Stimulated activated naive B cell treated with anti-CD40 and anti-IgM and Interleukin-4, amounts not matched to agents 10 μg/mL and 1 μg/mL and 100 μg/mL, for 72 hours (primary cell): Measurements from ENCODE around the gene EHF.
A peak's percentile ranks its signal among the peaks of the same experiment; 100 is the strongest.

Experiments
- ATAC-seq, 2 donors: fragments of 150-1000 bp; cut with Tn5 transposase; replicated peaks; 2 replicates each; pipeline ENCODE4 v1.10.0; 2021; ENCODE audit warnings: moderate library complexity in 1 of 2
- DNase-seq: peaks from one replicate; pipeline ENCODE4 v3.0.0; 2021
- H3K27ac Mint-ChIP-seq: one replicate; pipeline ENCODE4 v1.8.0; 2022; ENCODE audit warnings: mild to moderate bottlenecking, mixed read lengths
- H3K27me3 Mint-ChIP-seq, 2 donors: one replicate each; pipeline ENCODE4 v1.8.0; 2022; ENCODE audit warnings: mixed read lengths in 2 of 2
- H3K36me3 Mint-ChIP-seq, 2 donors: one replicate each; pipeline ENCODE4 v1.8.0; 2022; ENCODE audit warnings: mixed read lengths in 2 of 2, mild to moderate bottlenecking in 1 of 2
- H3K4me1 Mint-ChIP-seq, 2 donors: one replicate each; pipeline ENCODE4 v1.8.0; 2022; ENCODE audit warnings: mixed read lengths in 2 of 2, mild to moderate bottlenecking in 1 of 2
- H3K4me3 Mint-ChIP-seq, 2 donors: one replicate each; pipeline ENCODE4 v1.8.0; 2022; ENCODE audit warnings: mild to moderate bottlenecking in 2 of 2, mixed read lengths in 2 of 2, moderate library complexity in 1 of 2
- H3K9me3 Mint-ChIP-seq, 2 donors: one replicate each; pipeline ENCODE4 v1.8.0; 2022; ENCODE audit warnings: mixed read lengths in 2 of 2, mild to moderate bottlenecking in 1 of 2

The EHF gene

DNA sequence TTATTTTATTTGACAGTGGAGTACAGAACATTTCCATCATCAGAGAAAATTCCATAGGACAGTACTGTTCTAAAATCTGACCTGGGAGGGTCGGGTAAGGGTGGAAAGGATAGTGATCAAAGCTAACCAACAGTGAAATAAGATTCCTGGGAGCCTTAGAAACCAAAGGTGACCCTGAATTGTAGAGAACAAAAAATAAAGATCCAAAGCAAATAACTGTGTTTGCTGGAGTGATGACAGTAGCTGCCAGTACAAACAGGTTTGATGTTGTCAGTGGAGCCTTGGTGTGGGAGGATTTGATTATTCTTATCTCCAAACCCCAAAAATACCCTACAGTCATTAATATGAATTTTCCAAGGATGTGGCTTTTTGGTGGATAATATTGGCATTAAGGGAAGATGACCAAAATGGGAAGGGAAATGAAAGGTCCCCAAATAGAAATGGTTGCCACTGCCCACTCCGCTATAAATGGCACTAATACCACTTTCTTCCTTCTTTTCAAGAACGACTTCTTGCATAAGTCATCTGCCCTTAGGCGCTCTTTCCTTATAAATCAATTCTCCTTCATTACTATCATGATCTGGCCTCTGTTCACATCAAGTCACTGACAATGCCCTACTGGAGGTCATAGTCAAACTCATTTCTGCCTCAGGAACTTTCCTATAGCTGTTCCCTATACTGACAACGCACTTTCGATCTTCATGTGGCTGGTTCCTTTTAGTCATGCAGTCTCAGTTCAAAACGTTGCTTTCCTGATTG, 44.4 kb downstream of the EHF start:
- DNase-seq (no peak), ATAC-seq (no peak)
- Mint-ChIP-seq H3K27me3 (peaks cover 12 to 18% of the 10 kb centered on the region in 2 donors), H3K4me1 (no peaks in the 10 kb centered on the region), H3K36me3 (no peaks in the 10 kb centered on the region), H3K4me3 (no peak overlapping the region), H3K9me3 (no peaks in the 10 kb centered on the region), H3K27ac (no peak overlapping the region)

DNA sequence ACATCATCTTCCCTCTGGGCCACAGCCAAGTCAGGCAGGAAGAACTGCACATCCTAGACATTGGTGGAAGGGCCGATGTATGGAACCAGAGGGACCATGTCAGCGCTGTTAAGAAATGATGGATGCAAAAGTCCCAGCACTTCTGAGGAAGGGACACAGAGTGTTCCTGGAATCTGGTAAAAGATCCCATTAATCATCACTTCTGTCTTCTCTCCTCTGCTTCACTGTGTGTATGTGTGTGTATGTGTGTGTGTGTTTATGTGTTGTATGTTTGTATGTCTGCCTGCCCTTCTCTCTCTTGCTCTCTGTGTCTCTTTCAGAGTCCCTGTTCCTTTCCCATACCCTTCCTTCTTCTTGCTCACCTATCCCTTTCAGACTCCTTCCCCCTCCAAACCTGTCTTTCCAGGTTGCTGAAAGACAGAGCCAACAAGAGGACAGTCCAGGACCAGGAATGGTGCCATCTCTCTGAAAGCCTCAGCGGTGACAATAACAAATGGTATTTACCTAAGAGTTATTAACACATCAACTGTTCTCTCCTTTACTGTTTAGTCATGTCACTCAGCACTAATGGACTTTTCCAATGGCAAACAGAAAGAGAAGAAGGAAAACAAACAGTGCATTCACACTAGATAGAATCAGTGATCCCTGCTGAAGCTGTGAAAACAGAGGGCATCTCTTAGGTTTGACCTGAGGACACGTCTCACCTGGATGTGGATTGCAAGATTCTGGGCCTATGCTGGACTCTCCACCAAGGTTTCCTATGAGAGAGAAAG, 47.1 kb downstream of the EHF start:
- Mint-ChIP-seq H3K27ac (no peak overlapping the region), H3K4me3 (no peak overlapping the region), H3K36me3 (no peaks in the 10 kb centered on the region), H3K9me3 (no peaks in the 10 kb centered on the region), H3K4me1 (peaks cover 2 to 4% of the 10 kb centered on the region in 2 donors), H3K27me3 (peaks cover 12 to 26% of the 10 kb centered on the region in 2 donors)
- ATAC-seq (no peak), DNase-seq (no peak)

DNA sequence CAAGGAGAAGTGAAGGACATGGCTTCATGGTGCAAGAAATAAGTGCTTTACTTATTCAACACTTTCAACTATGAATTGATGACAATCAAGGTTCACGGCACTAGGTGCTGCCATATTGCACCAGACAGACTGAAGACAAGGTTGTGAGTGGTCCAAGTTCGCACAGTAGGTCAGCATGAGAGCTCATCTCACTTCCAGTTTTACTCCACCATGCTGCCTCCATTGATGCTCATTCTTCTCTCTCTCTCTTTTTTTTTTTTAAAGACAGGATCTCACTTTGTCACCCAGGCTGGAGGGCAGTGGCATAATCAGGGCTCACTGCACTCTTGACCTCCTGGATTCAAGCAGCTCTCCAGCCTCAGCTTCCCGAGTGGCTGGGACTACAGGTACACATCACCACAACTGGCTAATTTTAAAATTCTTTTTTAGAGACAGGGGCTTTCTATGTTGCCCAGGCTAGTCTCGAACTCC, 47.7 kb downstream of the EHF start:
- Mint-ChIP-seq H3K4me1 (peaks cover 2 to 4% of the 10 kb centered on the region in 2 donors), H3K4me3 (no peak overlapping the region), H3K36me3 (no peaks in the 10 kb centered on the region), H3K9me3 (no peaks in the 10 kb centered on the region), H3K27me3 (peaks cover 12 to 26% of the 10 kb centered on the region in 2 donors), H3K27ac (no peak overlapping the region)
- ATAC-seq: no peak
- DNase-seq: no peak

DNA sequence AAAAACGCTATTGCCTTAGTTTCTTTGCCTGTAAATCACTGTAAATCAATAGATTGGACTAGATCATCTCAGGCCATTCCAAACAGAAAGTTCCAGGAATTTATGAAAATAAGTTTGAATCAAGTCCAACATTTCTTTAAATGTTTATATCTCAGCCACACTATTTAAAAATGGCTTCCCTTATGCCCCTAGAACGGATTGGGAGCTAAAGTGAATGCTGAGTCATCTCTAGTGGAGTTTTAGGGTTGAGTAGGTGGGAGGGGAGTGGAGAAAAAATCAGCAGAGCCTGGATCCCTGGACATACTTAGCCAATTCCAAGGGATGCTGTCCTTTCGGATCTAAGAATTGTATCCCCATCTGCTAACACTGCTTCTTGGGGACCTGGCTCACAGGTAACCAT, 48.6 kb downstream of the EHF start:
- Mint-ChIP-seq H3K27ac (no peak overlapping the region), H3K4me3 (no peak overlapping the region), H3K9me3 (no peaks in the 10 kb centered on the region), H3K27me3 (peaks cover 12 to 26% of the 10 kb centered on the region in 2 donors), H3K36me3 (no peaks in the 10 kb centered on the region), H3K4me1 (peaks cover 2 to 4% of the 10 kb centered on the region in 2 donors)
- ATAC-seq (no peak), DNase-seq (no peak)

DNA sequence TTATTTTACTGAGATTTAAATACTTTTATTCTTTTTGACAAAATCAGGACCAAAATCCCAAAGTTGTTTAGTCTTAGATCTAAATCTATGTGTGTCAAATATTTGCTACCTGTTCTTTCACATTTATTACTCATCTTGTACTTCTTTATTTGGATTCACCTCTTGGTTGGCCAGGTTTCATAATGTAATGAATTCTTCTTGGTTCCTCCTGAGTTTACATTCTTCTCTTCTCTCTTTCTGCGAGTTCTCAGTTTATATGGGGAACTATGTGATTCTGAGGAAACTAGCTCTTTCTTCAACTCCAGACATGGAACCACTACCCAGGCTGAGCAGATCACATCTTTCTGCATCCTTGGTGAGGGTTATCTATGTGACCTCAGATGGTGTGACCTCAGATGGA, 50.2 kb downstream of the EHF start:
- H3K27me3 Mint-ChIP-seq: peaks cover 12 to 25% of the 10 kb centered on the region in 2 donors
- H3K9me3 Mint-ChIP-seq: no peaks in the 10 kb centered on the region
- ATAC-seq: peak in 1 of 2 donors; percentile 57
- no peak overlapping the region for H3K4me3 Mint-ChIP-seq
- H3K36me3 Mint-ChIP-seq: no peaks in the 10 kb centered on the region
- no peak for DNase-seq
- peaks cover 2 to 4% of the 10 kb centered on the region in 2 donors for H3K4me1 Mint-ChIP-seq
- no peak overlapping the region for H3K27ac Mint-ChIP-seq

DNA sequence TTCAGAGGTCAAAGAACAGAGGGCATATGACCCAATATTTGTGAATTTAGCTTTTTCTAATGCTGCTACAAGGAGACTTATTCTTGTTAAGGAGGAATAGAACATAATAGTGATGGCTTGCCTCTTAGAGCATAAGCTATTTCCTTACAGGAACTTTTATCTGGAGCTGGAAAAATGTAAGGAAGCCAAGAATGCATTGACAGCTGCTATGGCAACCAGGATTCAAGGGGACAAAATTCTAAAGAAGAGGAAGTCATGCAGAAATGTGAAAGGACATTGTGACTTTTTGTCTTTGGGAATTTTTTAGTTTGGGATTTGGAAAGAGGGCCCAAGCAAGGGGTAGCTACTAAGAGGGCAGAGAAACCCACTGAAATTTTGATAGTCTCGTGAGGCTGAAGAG, 51.1 kb downstream of the EHF start:
- Mint-ChIP-seq H3K27ac (no peak overlapping the region), H3K4me1 (peaks cover 2 to 4% of the 10 kb centered on the region in 2 donors), H3K27me3 (peaks cover 8 to 20% of the 10 kb centered on the region in 2 donors), H3K36me3 (no peaks in the 10 kb centered on the region), H3K4me3 (no peak overlapping the region), H3K9me3 (no peaks in the 10 kb centered on the region)
- ATAC-seq (no peak), DNase-seq (no peak)

DNA sequence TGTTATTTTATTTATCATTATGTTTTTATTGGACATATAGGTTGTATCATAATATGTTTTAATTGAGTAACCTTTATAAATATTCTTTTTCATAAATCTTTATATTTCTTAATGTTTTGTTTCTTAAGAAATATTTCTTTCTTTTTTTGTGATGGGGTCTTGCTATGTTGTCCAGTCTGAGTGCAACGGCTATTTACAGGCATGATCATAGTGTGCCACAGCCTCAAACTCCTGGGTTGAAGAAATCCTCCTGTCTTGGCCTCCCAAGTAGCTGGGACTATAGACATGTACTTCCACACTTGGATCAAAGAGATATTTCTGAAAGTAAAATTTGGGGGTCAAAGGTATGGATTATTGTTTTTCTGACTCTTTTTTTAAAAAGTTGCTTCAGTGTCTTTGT, 53.1 kb downstream of the EHF start:
- Mint-ChIP-seq H3K27ac (no peak overlapping the region), H3K27me3 (peaks cover under 1 to 8% of the 10 kb centered on the region in 2 donors), H3K9me3 (no peaks in the 10 kb centered on the region), H3K4me1 (peaks cover 2 to 4% of the 10 kb centered on the region in 2 donors), H3K36me3 (no peaks in the 10 kb centered on the region), H3K4me3 (no peak overlapping the region)
- ATAC-seq (no peak), DNase-seq (no peak)

DNA sequence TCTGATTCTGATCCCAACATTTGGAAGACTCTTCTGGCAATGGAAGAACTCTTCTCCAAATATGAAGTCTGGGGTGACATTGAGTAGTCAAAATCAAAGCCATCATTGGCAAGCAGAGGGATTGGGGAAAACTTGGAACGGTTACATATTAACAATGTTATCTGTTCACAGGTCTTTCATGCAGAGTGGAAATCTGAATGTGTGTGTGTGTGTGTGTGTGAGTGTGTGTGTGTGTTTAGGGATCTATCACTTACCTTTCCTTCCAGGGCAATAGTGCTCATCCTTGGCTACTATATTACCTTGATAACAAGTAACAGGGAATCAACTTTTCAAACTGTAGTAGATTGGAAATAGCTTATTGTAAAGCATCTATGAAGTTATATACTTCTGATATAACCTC, 55.3 kb downstream of the EHF start:
- Mint-ChIP-seq H3K36me3 (no peaks in the 10 kb centered on the region), H3K27me3 (peaks cover 3 to 8% of the 10 kb centered on the region in 2 donors), H3K9me3 (no peaks in the 10 kb centered on the region), H3K27ac (no peak overlapping the region), H3K4me3 (no peak overlapping the region), H3K4me1 (peaks cover under 1 to 2% of the 10 kb centered on the region in 2 donors)
- DNase-seq (no peak), ATAC-seq (no peak)

DNA sequence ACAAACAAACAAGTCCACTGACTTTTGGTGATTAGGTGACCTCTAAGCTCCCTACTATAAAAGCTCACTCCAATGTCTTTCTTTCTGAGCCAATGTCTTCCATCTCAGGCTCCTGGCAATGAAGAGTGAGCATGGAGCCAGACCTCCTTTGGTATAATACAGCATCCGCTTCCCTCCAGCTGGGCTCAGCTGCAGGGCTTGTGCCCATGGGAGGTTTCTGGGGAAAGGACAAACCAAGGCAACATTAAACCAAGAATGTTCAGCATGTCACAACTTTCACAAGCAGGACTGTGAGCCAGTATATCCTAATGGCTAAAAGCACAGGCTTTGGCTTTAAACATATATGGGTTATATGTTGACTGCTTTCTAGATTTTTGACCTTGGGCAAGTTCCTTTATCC, 58.8 kb downstream of the EHF start:
- Mint-ChIP-seq H3K36me3 (no peaks in the 10 kb centered on the region), H3K4me3 (no peak overlapping the region), H3K27ac (no peak overlapping the region), H3K9me3 (no peaks in the 10 kb centered on the region), H3K27me3 (peaks cover 0 to 3% of the 10 kb centered on the region in 2 donors), H3K4me1 (no peaks in the 10 kb centered on the region)
- ATAC-seq: no peak
- no peak for DNase-seq

DNA sequence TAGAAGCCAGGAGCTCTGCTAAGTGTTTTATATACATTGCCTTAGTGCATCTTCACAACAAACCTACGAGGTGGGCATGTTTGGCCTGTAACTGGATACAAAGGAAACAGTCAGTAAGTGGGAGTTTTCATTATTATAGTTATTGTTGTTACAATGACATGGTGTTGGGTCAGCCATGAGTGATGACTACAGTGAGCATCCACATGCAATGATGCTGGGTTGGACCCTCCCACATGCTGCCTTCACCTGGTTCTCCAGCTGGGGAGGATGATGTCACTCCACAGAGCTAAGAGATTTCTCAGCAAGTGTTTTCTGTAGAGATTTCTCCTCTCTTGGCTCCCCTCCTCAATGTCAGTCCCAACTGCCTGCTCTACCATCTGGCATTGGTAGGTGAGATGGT, 59.3 kb downstream of the EHF start:
- Mint-ChIP-seq H3K4me1 (no peaks in the 10 kb centered on the region), H3K27ac (no peak overlapping the region), H3K36me3 (no peaks in the 10 kb centered on the region), H3K4me3 (no peak overlapping the region), H3K9me3 (no peaks in the 10 kb centered on the region), H3K27me3 (peaks cover 0 to 3% of the 10 kb centered on the region in 2 donors)
- DNase-seq: no peak
- ATAC-seq: no peak

DNA sequence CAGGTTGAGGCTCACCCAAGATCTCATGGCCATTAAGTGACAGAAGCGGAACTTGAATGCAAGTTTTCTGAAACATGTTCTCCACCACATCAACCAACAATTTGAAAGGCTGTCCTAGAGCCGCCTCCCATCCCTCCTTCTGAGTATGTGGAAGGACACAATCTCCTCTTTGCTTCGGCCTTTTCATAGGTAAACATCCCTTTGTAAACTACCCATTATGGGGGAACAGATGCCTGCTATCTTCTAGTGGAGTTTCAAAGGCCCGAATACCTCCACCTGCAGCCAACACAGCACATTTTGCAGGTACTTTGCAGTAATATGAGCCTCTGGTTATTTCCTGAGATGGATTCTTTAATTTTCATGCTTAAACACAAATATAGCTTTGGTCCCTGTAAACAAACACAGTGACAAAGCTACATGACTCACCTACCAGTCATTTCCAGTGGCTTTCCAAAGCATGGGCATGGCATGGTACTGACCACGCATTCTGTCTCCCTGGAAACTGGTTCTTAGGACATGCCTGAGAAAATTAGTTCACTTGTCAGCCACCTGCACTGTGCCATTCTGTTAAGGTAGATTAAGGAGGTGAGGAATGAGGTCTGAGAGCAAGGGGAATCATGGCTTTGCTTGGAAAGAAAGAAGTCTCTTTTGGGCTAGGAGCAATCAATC, 60.2 kb downstream of the EHF start:
- H3K36me3 Mint-ChIP-seq: no peaks in the 10 kb centered on the region
- no peaks in the 10 kb centered on the region for H3K9me3 Mint-ChIP-seq
- H3K27me3 Mint-ChIP-seq: peaks cover 0 to 3% of the 10 kb centered on the region in 2 donors
- H3K27ac Mint-ChIP-seq: no peak overlapping the region
- no peak for ATAC-seq
- no peak for DNase-seq
- no peak overlapping the region for H3K4me3 Mint-ChIP-seq
- H3K4me1 Mint-ChIP-seq: no peaks in the 10 kb centered on the region

DNA sequence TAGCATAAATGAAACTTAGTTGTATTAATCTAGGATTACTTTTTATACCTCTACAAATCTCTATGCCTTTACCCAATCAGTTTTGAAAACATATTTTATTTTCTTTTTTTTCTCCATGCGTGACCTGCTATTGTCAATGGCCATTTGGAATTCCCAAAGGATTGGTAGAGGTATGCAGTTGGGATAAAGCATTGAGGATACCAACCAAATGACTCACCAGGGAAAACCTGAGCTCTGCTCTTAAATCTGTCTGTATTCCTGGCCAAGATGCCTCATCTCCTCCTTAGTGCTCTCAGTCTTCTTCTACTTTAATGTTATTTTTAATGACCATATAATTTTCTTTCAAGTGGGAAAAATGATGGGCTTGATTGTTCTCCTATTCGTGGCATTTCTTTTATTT, 61.9 kb downstream of the EHF start:
- no peak overlapping the region for H3K27ac Mint-ChIP-seq
- no peaks in the 10 kb centered on the region for H3K36me3 Mint-ChIP-seq
- no peak overlapping the region for H3K4me3 Mint-ChIP-seq
- ATAC-seq (no peak), DNase-seq (no peak)
- no peaks in the 10 kb centered on the region for H3K4me1 Mint-ChIP-seq
- peaks cover 0 to 3% of the 10 kb centered on the region in 2 donors for H3K27me3 Mint-ChIP-seq
- no peaks in the 10 kb centered on the region for H3K9me3 Mint-ChIP-seq

DNA sequence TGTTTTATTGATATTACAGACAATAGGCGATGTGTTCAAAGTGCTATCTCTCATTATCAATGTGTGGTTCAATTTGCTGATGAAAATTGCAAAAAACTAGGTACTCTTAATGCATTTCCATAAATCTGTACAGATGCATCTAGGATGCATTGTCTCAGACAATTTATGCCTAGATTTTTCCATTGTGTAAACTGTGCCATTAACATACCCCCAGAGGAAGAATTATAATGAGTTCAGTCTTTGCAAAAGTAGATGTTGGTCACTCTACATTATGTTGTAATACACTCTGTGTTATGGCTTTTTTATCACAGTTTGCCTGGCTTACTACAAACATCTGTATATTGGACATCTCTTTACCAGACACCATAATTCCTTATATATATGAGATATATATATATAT, 62.5 kb downstream of the EHF start:
- Mint-ChIP-seq H3K4me1 (no peaks in the 10 kb centered on the region), H3K36me3 (no peaks in the 10 kb centered on the region), H3K4me3 (no peak overlapping the region), H3K9me3 (no peaks in the 10 kb centered on the region), H3K27ac (no peak overlapping the region), H3K27me3 (peaks cover 0 to 3% of the 10 kb centered on the region in 2 donors)
- no peak for DNase-seq
- no peak for ATAC-seq

DNA sequence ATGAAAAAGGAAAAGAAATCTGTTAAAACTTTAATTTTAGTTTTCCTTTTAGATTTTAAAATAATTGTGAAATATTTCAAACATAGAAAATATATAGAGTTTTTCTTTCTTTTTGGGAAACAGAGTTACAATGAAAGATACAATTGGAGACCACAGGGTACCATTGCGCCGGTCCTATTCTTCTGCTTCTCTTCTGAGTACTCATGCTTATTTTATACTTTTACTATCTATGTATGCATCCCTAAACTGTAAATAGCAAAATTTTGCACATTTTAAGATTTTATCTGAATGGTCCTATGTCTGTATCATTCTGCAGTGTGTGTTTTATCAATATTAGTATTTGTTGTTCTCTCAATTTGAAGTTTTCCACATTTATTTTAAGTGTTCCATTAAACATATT, 65.0 kb downstream of the EHF start:
- H3K27me3 Mint-ChIP-seq: no peaks in the 10 kb centered on the region
- H3K9me3 Mint-ChIP-seq: no peaks in the 10 kb centered on the region
- H3K27ac Mint-ChIP-seq: no peak overlapping the region
- DNase-seq: no peak
- H3K4me1 Mint-ChIP-seq: no peaks in the 10 kb centered on the region
- no peak for ATAC-seq
- no peaks in the 10 kb centered on the region for H3K36me3 Mint-ChIP-seq
- H3K4me3 Mint-ChIP-seq: no peak overlapping the region
